Mesenchymal stem cell (in vitro differentiated cells and primary cell): Measurements from ENCODE around the gene PCDHA5.

ENCODE experiments used
- DNase-seq: peaks from one replicate; pipeline ENCODE4 v3.0.0-alpha.2; 2013
- H2AFZ ChIP-seq: one replicate; pipeline ENCODE4 v1.6.1; 2013; ENCODE audit warnings: low read depth, mild to moderate bottlenecking, control low read depth, inconsistent platforms, low read length, moderate library complexity
- H2AK5ac ChIP-seq: 2 replicates; pipeline ENCODE4 v1.6.1; 2013; ENCODE audit warnings: low read length, moderate library complexity, mild to moderate bottlenecking, inconsistent platforms; ENCODE audit not compliant: severe bottlenecking
- H2BK120ac ChIP-seq: one replicate; pipeline ENCODE4 v1.6.1; 2013; ENCODE audit warnings: low read depth, mild to moderate bottlenecking, inconsistent platforms, low read length, moderate library complexity
- H2BK12ac ChIP-seq, 2 experiments: one replicate each; pipeline ENCODE4 v1.6.1; 2013; ENCODE audit warnings: inconsistent platforms in 2 of 2, low read length in 2 of 2, mild to moderate bottlenecking in 2 of 2, moderate library complexity in 2 of 2, control low read depth in 1 of 2
- H2BK15ac ChIP-seq: one replicate; pipeline ENCODE4 v1.6.1; 2013; ENCODE audit warnings: mild to moderate bottlenecking, low read depth, inconsistent platforms; ENCODE audit not compliant: poor library complexity, severe bottlenecking
- H2BK5ac ChIP-seq: 2 replicates; pipeline ENCODE4 v1.6.1; 2013; ENCODE audit warnings: low read depth, mild to moderate bottlenecking, low read length, control low read depth, inconsistent platforms; ENCODE audit not compliant: poor library complexity, severe bottlenecking
- H3K14ac ChIP-seq, 2 experiments: one replicate each; pipeline ENCODE4 v1.6.1; 2013; ENCODE audit warnings: inconsistent platforms in 2 of 2, low read length in 2 of 2, control low read depth in 1 of 2, mild to moderate bottlenecking in 1 of 2, moderate library complexity in 1 of 2
- H3K18ac ChIP-seq, 2 experiments: one replicate each; pipeline ENCODE4 v1.6.1; 2013; ENCODE audit warnings: inconsistent platforms in 2 of 2, low read length in 2 of 2, control low read depth in 1 of 2, low read depth in 1 of 2, mild to moderate bottlenecking in 1 of 2
- H3K23ac ChIP-seq, 2 experiments: one replicate each; pipeline ENCODE4 v1.6.1; 2013; ENCODE audit warnings: inconsistent platforms in 2 of 2, low read length in 2 of 2, mild to moderate bottlenecking in 2 of 2, moderate library complexity in 2 of 2, control low read depth in 1 of 2
- H3K27ac ChIP-seq: 2 replicates; pipeline ENCODE4 v1.5.1; 2013; ENCODE audit warnings: mild to moderate bottlenecking, moderate library complexity, low read length, control low read depth, inconsistent platforms; ENCODE audit not compliant: poor library complexity, severe bottlenecking
- H3K27me3 ChIP-seq, 2 experiments: 2 replicates each; pipeline versions ENCODE4 v1.6.1 to v1.7.0; 2013; ENCODE audit warnings: low read length in 2 of 2, mild to moderate bottlenecking in 2 of 2, moderate library complexity in 2 of 2, control low read depth in 1 of 2, inconsistent platforms in 1 of 2; ENCODE audit not compliant: control insufficient read depth in 1 of 2, insufficient read depth in 1 of 2
- H3K36me3 ChIP-seq, 2 experiments: 2 replicates each; pipeline versions ENCODE4 v1.6.1 to v1.7.0; 2013; ENCODE audit warnings: low read length in 2 of 2, control low read depth in 1 of 2, inconsistent platforms in 1 of 2, low read depth in 1 of 2, mild to moderate bottlenecking in 1 of 2; ENCODE audit not compliant: insufficient read depth in 2 of 2, control insufficient read depth in 1 of 2
- H3K4ac ChIP-seq, 2 experiments: one replicate each; pipeline ENCODE4 v1.6.1; 2013; ENCODE audit warnings: inconsistent platforms in 2 of 2, low read length in 2 of 2, mild to moderate bottlenecking in 2 of 2, moderate library complexity in 2 of 2, control low read depth in 1 of 2, low read depth in 1 of 2
- H3K4me1 ChIP-seq: 2 replicates; pipeline ENCODE4 v1.6.1; 2013; ENCODE audit warnings: low read depth, low read length, control low read depth; ENCODE audit not compliant: control insufficient read depth, insufficient read depth
- H3K4me2 ChIP-seq: 2 replicates; pipeline ENCODE4 v1.6.1; 2013; ENCODE audit warnings: low read length, mild to moderate bottlenecking, inconsistent platforms; ENCODE audit not compliant: poor library complexity, severe bottlenecking
- H3K4me3 ChIP-seq, 2 experiments: 2 replicates each; pipeline versions ENCODE4 v1.5.1 to v1.7.0; 2013; ENCODE audit warnings: low read length in 2 of 2, mild to moderate bottlenecking in 2 of 2, control low read depth in 1 of 2, low read depth in 1 of 2; ENCODE audit not compliant: insufficient read depth in 1 of 2
- H3K79me1 ChIP-seq: replicated peaks from 2 replicates; pipeline ENCODE4 v1.6.1; 2013; ENCODE audit warnings: mild to moderate bottlenecking, control low read depth, low read length, inconsistent platforms; ENCODE audit not compliant: poor library complexity, severe bottlenecking
- H3K9ac ChIP-seq: 2 replicates; pipeline ENCODE4 v1.7.0; 2013; ENCODE audit warnings: mild to moderate bottlenecking, low read length, moderate library complexity
- H3K9me3 ChIP-seq: 2 replicates; pipeline ENCODE4 v1.7.0; 2013; ENCODE audit warnings: mild to moderate bottlenecking, low read length; ENCODE audit not compliant: control insufficient read depth
- H4K8ac ChIP-seq: one replicate; pipeline ENCODE4 v1.6.1; 2013; ENCODE audit warnings: inconsistent platforms, mild to moderate bottlenecking, low read length, moderate library complexity
- H4K91ac ChIP-seq: one replicate; pipeline ENCODE4 v1.6.1; 2013; ENCODE audit warnings: mild to moderate bottlenecking, low read length, inconsistent platforms
- WGBS: methylation state at CpG from one replicate; pipeline ENCODE4 v1.1.7; 2013; ENCODE audit warnings: mixed read lengths; 5-methylcytosine and 5-hydroxymethylcytosine counted together

The PCDHA5 gene

DNA sequence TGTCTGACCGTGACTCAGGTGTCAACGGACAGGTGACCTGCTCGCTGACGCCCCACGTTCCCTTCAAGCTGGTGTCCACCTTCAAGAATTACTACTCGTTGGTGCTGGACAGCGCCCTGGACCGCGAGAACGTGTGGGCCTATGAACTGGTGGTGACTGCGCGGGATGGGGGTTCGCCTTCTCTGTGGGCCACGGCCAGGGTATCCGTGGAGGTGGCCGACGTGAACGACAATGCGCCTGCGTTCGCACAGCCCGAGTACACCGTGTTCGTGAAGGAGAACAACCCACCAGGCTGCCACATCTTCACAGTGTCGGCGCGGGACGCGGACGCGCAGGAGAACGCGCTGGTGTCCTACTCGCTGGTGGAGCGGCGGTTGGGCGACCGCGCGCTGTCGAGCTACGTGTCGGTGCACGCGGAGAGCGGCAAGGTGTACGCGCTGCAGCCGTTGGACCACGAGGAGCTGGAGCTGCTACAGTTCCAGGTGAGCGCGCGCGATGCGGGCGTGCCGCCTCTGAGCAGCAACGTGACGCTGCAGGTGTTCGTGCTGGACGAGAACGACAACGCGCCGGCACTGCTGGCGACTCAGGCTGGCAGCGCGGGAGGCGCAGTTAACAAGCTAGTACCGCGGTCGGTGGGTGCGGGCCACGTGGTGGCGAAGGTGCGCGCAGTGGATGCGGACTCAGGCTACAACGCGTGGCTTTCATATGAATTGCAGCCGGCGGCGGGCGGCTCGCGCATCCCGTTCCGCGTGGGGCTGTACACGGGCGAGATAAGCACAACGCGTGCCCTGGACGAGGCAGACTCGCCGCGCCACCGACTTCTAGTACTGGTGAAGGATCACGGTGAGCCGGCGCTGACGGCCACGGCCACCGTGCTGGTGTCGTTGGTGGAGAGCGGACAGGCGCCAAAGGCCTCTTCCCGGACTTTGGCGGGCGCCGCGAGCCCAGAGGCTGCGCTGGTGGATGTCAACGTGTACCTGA, 49.1 kb downstream of the PCDHA5 start:
- Histone ChIP-seq H2BK15ac (no peak overlapping the region), H3K4me1 (no peaks in the 10 kb centered on the region), H3K27ac (no peak overlapping the region), H3K23ac (no peak overlapping the region), H3K14ac (no peak overlapping the region), H3K4me3 (no peak overlapping the region), H3K18ac (no peak overlapping the region), H3K9me3 (peaks cover 64% of the 10 kb centered on the region), H4K91ac (no peak overlapping the region), H3K36me3 (peaks cover 0 to 18% of the 10 kb centered on the region in 2 experiments), H2BK12ac (no peak overlapping the region), H3K9ac (no peak overlapping the region), H2BK5ac (no peak overlapping the region), H4K8ac (no peak overlapping the region), H3K79me1 (no peaks in the 10 kb centered on the region), H3K4me2 (no peak overlapping the region), H2BK120ac (no peak overlapping the region), H3K27me3 (no peaks in the 10 kb centered on the region), H2AK5ac (no peak overlapping the region), H2AFZ (no peak overlapping the region), H3K4ac (no peak overlapping the region)
- WGBS: 98% methylated on average over 114 of the region's 114 CpGs
- DNase-seq: no peak
